H7 (cell line): Measurements from ENCODE around the gene PLD1. TPM values are rescaled to one million over a fixed set of nuclear protein-coding genes. Genes with fewer than 3 reads are reported as not detected.
"Not testable (repeated sequence)": the region's sequence is repeated elsewhere in the genome, so short reads cannot be mapped to it uniquely, and the experiment has no call there.

Source experiments
- DNase-seq: peaks from one replicate; pipeline ENCODE4 v3.0.0; 2012
- H3K27me3 ChIP-seq: 2 replicates; pipeline ENCODE4 v1.6.0; 2011; ENCODE audit warnings: mild to moderate bottlenecking, low read length; ENCODE audit not compliant: control insufficient read depth, insufficient read depth
- H3K36me3 ChIP-seq: replicated peaks from 2 replicates; pipeline ENCODE4 v1.5.1; 2011; ENCODE audit warnings: low read length; ENCODE audit not compliant: control insufficient read depth, insufficient read depth
- H3K4me3 ChIP-seq: 2 replicates; pipeline ENCODE4 v1.5.1; 2011; ENCODE audit warnings: low read depth, mild to moderate bottlenecking, control low read depth, low read length, moderate library complexity; ENCODE audit not compliant: insufficient read depth
- total RNA-seq: library from RNA; depleted of rRNA; stranded (reverse); fragments of >200 nt; shearing (Covaris generic); gene quantifications from 2 replicates; pipeline ENCODE4 v1.2.3, GENCODE V29; 2014; rRNA removed

The PLD1 gene, protein sequence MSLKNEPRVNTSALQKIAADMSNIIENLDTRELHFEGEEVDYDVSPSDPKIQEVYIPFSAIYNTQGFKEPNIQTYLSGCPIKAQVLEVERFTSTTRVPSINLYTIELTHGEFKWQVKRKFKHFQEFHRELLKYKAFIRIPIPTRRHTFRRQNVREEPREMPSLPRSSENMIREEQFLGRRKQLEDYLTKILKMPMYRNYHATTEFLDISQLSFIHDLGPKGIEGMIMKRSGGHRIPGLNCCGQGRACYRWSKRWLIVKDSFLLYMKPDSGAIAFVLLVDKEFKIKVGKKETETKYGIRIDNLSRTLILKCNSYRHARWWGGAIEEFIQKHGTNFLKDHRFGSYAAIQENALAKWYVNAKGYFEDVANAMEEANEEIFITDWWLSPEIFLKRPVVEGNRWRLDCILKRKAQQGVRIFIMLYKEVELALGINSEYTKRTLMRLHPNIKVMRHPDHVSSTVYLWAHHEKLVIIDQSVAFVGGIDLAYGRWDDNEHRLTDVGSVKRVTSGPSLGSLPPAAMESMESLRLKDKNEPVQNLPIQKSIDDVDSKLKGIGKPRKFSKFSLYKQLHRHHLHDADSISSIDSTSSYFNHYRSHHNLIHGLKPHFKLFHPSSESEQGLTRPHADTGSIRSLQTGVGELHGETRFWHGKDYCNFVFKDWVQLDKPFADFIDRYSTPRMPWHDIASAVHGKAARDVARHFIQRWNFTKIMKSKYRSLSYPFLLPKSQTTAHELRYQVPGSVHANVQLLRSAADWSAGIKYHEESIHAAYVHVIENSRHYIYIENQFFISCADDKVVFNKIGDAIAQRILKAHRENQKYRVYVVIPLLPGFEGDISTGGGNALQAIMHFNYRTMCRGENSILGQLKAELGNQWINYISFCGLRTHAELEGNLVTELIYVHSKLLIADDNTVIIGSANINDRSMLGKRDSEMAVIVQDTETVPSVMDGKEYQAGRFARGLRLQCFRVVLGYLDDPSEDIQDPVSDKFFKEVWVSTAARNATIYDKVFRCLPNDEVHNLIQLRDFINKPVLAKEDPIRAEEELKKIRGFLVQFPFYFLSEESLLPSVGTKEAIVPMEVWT
- total RNA-seq: 2.3 and 2.7 TPM in 2 replicates

- no peaks in the 10 kb centered on the region for H3K36me3 ChIP-seq
- peak within 1 kb of the TSS; percentile 81 for H3K4me3 ChIP-seq
- H3K27me3 ChIP-seq: peaks cover 25% of the 10 kb centered on the region
- peak; percentile 86 for DNase-seq
Observed at GRCh38 chr3:171809861-171810628, at the start of gene PLD1. TSS of gene PLD1 (minus strand) at chr3:171810483. CDS start at chr3:171738051, 72,432 bp downstream.

- H3K36me3 ChIP-seq, H3K27me3 ChIP-seq, DNase-seq, H3K4me3 ChIP-seq: not testable (repeated sequence)
Observed at GRCh38 chr3:171858770-171859169, 48.5 kb upstream of the PLD1 start.

DNA sequence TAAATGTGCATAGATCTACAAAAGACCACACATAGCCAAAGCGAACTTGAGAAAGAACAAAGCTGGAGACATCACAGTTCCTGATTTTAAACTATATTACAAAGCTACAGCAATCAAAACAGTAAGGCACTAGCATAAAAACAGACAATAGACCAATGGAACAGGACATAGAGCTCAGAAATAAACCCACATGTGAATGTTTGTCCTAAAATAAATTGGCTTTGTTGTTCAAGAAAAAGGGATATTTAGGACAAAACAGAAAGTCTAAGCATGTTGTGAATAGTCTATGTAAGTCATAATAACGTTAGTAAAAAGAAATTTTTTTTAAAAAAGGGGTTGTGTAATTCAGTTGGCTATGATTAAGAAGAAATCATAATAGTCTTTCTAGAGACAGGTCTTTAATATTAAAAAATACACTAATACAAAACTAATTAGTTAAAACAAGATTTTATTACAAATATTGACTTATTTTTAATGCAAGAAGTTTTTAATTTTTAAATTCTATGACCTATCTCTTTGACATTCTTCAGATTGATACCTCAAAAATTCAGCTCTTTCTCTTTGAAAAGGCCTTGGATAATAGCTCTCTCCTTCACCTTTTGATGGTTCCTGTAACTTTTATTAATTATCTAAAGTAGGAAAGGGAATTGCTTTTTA lies 44.5 kb upstream of the PLD1 start:
- no peak for DNase-seq
- Histone ChIP-seq H3K4me3 (no peak overlapping the region), H3K27me3 (no peaks in the 10 kb centered on the region), H3K36me3 (no peaks in the 10 kb centered on the region)

- no peaks in the 10 kb centered on the region for H3K36me3 ChIP-seq
- no peak overlapping the region for H3K4me3 ChIP-seq
- DNase-seq: no peak
- H3K27me3 ChIP-seq: no peaks in the 10 kb centered on the region
Observed at GRCh38 chr3:171851660-171852058, 41.4 kb upstream of the PLD1 start.

- no peak for DNase-seq
- Histone ChIP-seq H3K27me3 (no peaks in the 10 kb centered on the region), H3K36me3 (no peaks in the 10 kb centered on the region), H3K4me3 (no peak overlapping the region)
Observed at GRCh38 chr3:171850960-171851659, 40.8 kb upstream of the PLD1 start.

GRCh38 chr3:171850320-171850959 lies 40.2 kb upstream of the PLD1 start:
- H3K36me3 ChIP-seq: no peaks in the 10 kb centered on the region
- H3K27me3 ChIP-seq: no peaks in the 10 kb centered on the region
- DNase-seq: no peak
- no peak overlapping the region for H3K4me3 ChIP-seq

- Histone ChIP-seq H3K27me3 (no peaks in the 10 kb centered on the region), H3K4me3 (no peak overlapping the region), H3K36me3 (no peaks in the 10 kb centered on the region)
- DNase-seq: no peak
Observed at GRCh38 chr3:171849617-171850319, 39.5 kb upstream of the PLD1 start.

DNA sequence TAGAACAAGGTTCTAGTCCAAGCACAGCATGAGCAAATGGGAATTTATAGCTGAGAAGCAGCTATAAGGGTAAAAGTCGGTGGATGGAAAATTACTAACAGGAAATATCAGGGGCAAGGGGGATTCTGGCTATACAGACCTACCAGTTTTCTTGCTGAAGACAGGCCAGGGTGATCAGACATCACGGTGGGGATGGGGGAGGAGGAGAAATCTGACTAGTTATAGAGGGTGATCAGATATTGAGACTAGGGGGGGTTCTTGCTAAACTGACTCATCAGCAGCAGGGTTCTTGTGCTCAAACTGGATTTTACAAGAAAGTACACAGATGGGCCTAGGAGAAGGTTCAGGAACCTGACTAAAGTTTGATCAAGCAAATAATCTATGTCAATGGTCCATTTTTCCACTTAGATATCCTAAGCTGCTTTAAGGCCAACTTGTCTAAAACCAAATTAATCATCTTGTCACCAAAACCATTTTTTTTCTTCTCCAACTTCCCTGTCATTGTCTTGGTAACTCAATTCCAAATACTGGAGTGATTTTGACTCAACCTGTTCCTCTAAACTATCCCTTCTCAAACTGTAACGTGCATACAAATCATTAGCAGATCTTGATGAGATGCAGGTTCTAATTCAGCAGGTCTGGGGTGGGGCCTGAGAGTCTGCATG lies 37.4 kb upstream of the PLD1 start:
- DNase-seq: no peak
- no peaks in the 10 kb centered on the region for H3K27me3 ChIP-seq
- H3K36me3 ChIP-seq: no peaks in the 10 kb centered on the region
- no peak overlapping the region for H3K4me3 ChIP-seq

- Histone ChIP-seq H3K27me3 (no peaks in the 10 kb centered on the region), H3K36me3 (no peaks in the 10 kb centered on the region), H3K4me3 (no peak overlapping the region)
- DNase-seq: no peak
Observed at GRCh38 chr3:171847133-171847532, 36.9 kb upstream of the PLD1 start.

GRCh38 chr3:171846597-171846996 lies 36.3 kb upstream of the PLD1 start:
- Histone ChIP-seq H3K4me3 (no peak overlapping the region), H3K27me3 (no peaks in the 10 kb centered on the region), H3K36me3 (no peaks in the 10 kb centered on the region)
- DNase-seq: no peak

GRCh38 chr3:171845481-171846284 lies 35.4 kb upstream of the PLD1 start:
- no peaks in the 10 kb centered on the region for H3K27me3 ChIP-seq
- DNase-seq: no peak
- no peaks in the 10 kb centered on the region for H3K36me3 ChIP-seq

More at GRCh38 chr3:171845481-171846284, 35.4 kb upstream of the PLD1 start:
- H3K4me3 ChIP-seq: no peak overlapping the region
